Measurements from ENCODE around the gene C1S.

Gene C1S

DNA sequence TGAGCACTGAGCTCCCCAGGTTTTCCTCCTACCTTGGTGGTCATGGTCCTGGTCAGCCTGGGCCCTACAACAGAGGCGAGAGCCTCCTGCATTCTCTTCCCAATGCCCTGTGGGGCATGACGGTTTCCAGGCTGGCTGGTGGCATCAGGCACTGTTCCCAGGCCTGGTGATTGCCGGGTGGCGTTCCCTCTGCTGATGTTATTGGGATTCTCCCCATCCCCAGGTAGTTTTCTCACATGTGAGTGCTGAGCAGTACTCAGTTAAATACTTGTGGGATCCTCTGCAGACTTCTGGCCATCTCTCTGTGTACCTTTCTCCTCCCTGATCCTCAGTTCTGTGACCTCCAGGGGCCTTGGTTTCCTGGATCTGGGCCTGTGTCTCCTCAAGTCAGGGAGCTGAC is 16.0 kb downstream of the C1S start:
- no peak for DNase-seq (ENCODE audit: low spot score)

- no peak for DNase-seq (ENCODE audit: low spot score)
These were observed 17.6 kb downstream of the C1S start for GRCh38 chr12:7078163-7078562.

GRCh38 chr12:7079826-7080125 is 19.3 kb downstream of the C1S start:
- DNase-seq (ENCODE audit: low spot score): no peak

DNA sequence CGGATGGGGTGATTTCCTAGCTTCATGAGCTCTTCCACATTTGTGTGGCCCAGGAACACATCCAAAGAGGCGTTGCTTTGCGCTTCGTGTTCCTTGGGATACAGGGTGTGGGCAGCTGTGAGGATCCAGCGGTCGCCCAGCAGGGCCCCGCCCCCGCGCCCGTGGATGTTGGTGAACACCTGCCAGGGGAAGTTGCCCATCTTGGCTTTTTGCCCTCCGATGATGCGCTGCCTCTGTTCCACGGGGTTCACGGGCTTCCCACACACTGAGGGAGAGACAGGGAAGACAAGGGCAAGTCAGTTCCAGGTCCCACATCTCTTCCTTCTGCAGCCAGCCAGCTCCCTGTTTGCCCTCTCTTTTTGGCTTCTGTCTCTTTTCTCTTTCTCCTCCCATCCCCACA is 20.5 kb downstream of the C1S start:
- no peak for DNase-seq (ENCODE audit: low spot score)

DNA sequence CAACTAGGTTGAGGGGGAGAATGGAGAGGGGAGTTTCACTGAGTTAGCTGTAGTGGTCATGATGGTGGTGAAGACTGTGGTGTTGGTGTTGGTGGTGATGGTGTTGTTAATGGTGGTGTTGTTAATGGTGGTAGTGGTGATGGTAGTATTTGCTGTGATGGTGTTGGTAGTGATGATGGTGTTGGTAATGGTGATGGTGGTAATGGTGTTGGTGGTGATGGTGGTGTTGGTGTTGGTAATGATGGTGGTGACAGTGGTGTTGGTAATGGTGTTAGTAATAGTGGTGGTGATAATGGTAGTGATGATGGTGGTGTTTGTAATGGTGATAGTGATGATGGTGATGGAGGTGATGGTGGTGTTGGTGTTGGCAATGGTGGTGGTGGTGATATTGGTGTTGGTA is 22.6 kb downstream of the C1S start:
- DNase-seq (ENCODE audit: low spot score): no peak

- no peak for DNase-seq (ENCODE audit: low spot score)
These were observed 28.8 kb downstream of the C1S start for GRCh38 chr12:7089196-7089871.

- DNase-seq (ENCODE audit: low spot score): no peak
These were observed 29.9 kb downstream of the C1S start for GRCh38 chr12:7090222-7090998.

DNA sequence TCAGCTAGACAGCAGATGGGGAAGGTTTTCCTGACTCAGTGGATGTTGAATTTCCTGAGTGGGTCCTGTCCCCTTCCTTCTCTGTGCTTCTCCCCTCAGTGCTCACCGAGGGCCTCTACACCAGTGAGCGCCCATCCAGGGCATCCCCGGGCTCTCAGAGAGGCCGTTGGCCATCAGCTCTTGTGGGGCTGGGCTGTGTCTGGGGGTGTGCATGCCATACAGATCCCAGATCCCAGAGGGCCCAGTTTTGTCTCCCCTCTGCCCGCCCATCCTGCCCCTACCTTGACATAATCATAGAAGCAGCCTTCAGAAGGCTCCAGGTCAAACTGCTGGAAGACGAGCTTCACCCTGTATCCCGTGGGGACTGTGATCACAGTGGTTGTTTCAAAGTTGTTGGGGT is 30.7 kb downstream of the C1S start:
- no peak for DNase-seq (ENCODE audit: low spot score)

- no peak for DNase-seq (ENCODE audit: low spot score)
These were observed 31.2 kb downstream of the C1S start for GRCh38 chr12:7091660-7092228.

- peak; percentile 73 for DNase-seq (ENCODE audit: low spot score)
These were observed 31.9 kb downstream of the C1S start, which contains the start of gene C1R for GRCh38 chr12:7092229-7092985. C1R (minus strand) TSS chr12:7092445; CDS start chr12:7092388, 57 bp downstream.

DNA sequence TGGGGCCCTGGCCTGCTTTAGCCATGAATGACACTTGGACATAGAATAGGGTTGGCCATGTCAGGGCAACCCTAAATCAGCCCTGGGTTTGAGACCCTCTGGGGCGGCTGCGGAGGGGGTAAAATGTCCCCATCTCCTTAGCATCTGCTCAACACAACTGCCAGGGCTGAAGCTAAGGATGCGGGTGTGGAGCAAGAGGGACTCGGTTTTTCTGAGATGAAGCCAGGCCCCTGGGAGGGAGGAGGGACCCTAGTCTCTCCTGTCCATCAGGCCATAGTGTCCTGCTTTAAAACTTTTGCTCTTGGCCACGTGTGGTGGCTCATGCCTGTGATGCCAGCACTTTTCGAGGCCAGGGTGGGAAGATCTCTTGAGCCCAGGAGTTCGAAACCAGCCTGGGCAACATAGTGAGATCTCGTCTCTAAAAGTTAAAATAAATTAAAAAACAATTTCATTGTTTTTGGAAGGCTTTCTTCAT is 32.5 kb downstream of the C1S start:
- no peak for DNase-seq (ENCODE audit: low spot score)

GRCh38 chr12:7093486-7093885 is 33.0 kb downstream of the C1S start:
- DNase-seq (ENCODE audit: low spot score): no peak

- DNase-seq (ENCODE audit: low spot score): no peak
These were observed 33.4 kb downstream of the C1S start for GRCh38 chr12:7093892-7094291.

GRCh38 chr12:7096006-7096932 is 35.8 kb downstream of the C1S start:
- no peak for DNase-seq (ENCODE audit: low spot score)

GRCh38 chr12:7096979-7097378 is 36.5 kb downstream of the C1S start:
- no peak for DNase-seq (ENCODE audit: low spot score)

- DNase-seq (ENCODE audit: low spot score): no peak
These were observed 38.9 kb downstream of the C1S start for GRCh38 chr12:7099290-7099996.

DNA sequence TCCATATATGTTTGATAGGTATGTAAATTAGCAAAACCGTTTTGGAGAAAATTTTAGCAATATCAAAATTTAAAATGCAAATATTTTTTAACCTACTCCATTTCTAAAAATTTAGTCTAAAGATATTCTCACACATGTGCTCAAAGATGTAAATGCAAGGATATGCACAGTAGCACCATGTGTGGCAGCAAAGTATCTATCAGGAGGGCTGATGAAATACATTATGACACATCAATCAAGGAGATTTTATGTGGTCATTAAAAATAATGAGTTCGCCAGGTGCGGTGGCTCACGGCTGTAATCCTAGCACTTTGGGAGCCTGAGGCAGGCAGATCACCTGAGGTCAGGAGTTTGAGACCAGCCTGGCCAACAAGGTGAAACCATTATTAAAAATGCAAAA is 39.7 kb downstream of the C1S start:
- no peak for DNase-seq (ENCODE audit: low spot score)

- no peak for DNase-seq (ENCODE audit: low spot score)
These were observed 40.7 kb downstream of the C1S start for GRCh38 chr12:7101047-7101693.

DNA sequence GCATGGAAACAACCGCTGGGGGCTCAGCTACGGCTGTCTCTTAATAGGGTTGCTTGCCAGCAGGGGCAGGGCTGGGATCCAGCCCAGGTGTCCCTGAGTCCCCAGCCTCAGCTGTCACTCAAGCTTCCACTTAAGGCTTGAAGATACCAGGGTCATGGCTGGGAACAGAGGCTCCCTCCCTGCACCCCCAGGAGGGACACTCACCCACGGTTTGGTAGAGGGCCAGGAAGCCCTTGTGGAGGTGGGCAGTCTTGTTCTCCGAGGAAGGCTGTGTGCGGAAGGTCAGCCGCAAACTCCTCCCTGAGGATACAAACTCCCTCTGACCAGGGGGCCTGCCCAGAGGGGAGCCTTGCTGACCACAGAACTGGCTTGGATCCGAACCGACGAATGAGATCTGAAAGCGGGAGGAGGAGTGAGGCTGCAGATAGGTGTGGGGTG is 41.2 kb downstream of the C1S start:
- no peak for DNase-seq (ENCODE audit: low spot score)

DNA sequence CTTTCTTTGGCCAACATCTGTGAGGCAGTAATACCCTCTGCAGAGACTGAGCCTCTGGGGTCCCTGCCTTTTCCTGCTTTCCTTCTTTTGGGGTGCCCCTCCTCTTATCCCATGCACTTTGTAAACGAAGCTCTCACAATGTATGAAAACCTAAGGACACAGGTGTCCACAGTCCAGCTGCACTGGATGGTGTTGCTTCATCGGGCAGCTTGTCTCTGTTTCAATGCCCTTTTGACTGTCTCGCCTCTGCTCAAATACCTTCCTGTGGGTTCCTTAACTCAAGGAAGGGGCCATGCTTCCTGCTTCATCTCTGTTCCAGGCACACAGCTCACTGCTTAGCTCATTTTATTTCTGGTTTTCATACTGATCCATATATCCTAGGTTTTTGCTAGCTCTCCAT is 42.1 kb downstream of the C1S start:
- no peak for DNase-seq (ENCODE audit: low spot score)
